22Rv1 (cell line): ENCODE measurements around the gene RIIAD1.

Experiments used
- H3K27ac ChIP-seq: fragments of 450-650 bp; 2 replicates; pipeline ENCODE4 v1.5.1; 2017
- ZFX ChIP-seq: fragments of 450-650 bp; IDR thresholded peaks from 2 replicates; pipeline ENCODE4 v1.6.1; 2017; ENCODE audit warnings: antibody characterized with exemption, borderline replicate concordance
- TF ChIP-seq, protein P1 (sequence below): fragments of 450-650 bp; IDR thresholded peaks from 2 replicates; pipeline ENCODE4 v1.5.1; 2017; ENCODE audit warnings: mild to moderate bottlenecking

The RIIAD1 gene

DNA sequence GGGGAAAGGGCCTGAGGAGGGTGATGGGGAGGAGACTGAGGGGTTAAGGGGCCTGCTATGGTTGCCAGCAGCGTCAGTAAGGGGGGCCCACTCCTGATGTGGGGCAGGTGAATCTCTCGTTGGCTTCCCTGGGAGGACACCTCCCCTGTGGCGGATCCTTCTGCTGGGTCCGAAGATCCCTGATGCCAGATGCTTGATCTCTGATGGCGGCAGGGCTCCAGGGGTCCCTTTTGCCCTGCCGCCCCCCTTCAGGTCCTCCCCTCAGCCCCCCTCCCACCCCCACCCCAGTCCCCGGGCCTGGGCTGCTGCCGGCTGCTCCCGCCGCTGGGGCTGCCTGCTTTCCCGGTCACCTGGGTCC is 4.9 kb upstream of the RIIAD1 start:
- TF ChIP-seq ZFX = no peak
- TF ChIP-seq, protein P1, sequence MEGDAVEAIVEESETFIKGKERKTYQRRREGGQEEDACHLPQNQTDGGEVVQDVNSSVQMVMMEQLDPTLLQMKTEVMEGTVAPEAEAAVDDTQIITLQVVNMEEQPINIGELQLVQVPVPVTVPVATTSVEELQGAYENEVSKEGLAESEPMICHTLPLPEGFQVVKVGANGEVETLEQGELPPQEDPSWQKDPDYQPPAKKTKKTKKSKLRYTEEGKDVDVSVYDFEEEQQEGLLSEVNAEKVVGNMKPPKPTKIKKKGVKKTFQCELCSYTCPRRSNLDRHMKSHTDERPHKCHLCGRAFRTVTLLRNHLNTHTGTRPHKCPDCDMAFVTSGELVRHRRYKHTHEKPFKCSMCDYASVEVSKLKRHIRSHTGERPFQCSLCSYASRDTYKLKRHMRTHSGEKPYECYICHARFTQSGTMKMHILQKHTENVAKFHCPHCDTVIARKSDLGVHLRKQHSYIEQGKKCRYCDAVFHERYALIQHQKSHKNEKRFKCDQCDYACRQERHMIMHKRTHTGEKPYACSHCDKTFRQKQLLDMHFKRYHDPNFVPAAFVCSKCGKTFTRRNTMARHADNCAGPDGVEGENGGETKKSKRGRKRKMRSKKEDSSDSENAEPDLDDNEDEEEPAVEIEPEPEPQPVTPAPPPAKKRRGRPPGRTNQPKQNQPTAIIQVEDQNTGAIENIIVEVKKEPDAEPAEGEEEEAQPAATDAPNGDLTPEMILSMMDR = no peak
- peak overlapping the region; percentile 59 for H3K27ac ChIP-seq

DNA sequence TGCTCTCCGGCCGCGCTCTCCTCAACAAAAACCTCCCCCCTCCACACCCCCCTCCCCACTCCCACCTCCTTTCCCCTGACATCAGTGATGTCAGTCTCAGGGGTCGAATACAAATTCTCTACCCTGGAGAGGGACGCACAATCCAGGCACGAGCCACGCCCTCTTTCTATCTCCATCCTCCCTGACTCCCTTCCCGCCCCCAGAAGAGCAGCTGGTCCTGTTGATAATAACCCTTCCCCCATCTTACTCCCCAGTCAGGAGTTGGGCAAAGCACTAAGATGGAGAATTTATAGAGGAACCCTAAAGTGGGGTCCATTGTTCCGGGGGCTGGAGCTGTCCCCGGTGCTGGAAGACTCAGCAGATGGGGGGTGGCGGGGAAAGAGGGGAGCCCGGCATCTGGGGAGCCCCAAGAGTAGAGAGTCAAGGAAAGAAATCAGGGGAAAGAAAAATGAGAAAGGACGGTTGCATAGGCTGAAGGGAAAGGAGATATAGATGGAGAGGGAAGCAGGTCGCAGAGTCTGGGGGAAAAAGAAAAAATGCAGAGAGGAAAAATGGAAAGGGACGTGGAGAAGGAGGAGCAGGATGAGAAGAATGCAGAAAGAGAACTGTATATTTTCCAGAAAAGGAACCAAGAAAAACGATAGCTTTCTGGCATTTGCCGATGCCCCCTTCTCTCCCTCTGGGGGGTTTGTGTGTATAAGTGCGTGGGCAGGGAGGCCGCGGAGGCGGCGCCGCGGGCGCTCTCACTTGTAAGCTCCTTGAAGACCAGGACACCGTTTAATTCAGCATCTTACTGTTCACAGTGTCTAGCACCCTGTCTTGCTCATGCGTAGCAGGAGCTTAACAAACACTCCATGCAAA is 4.3 kb upstream of the RIIAD1 start, which contains the start of gene CELF3:
CELF3 (minus strand) TSS at position 33 of the 861 bp plus-strand sequence. CDS start 783 bp downstream, outside the sequence.
- TF ChIP-seq ZFX = no peak
- TF ChIP-seq, protein P1 = no peak
- H3K27ac ChIP-seq = peak within 1 kb of the TSS; percentile 59

DNA sequence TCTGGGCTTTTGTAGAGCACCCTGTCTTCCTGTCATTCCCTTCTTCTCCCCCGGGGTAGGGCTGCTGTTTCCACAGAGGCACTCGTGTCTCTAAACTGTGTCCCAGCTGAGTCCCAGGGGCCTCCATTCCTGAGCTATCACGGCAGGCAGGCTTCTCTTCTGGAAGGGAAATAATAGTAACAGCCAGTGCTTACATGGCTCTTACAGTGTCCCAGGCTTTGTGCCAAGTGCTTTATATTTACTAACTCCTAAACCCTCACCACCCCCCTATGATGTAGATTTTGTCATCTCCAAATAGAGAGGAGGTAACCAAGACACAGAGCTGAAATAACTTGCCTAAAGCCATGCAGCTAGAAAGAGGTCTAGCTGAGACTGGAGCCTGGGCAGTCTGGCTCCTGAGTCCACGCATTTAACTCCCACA is 3.3 kb upstream of the RIIAD1 start:
- H3K27ac ChIP-seq = no peak overlapping the region
- no peak for TF ChIP-seq ZFX
- TF ChIP-seq, protein P1 = no peak

DNA sequence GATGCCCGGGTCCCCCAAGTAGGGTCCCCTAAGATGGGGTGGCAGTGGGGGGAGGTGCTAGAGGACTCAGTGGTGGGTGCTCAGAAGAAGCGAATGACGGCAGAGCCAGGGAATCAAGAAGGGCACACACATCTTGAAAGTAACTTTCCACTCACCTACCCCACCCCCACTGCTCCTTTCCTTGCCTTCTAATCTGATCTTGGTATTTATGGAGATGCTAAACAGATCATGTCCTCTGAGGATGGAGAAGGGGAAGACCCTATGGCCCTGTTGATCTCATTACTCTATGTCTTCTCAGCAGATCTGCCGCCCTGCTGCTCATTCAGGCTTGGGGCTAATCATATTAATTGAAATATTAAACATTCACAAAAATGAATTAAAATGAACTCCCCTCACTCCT is 2.7 kb upstream of the RIIAD1 start:
- no peak overlapping the region for H3K27ac ChIP-seq

DNA sequence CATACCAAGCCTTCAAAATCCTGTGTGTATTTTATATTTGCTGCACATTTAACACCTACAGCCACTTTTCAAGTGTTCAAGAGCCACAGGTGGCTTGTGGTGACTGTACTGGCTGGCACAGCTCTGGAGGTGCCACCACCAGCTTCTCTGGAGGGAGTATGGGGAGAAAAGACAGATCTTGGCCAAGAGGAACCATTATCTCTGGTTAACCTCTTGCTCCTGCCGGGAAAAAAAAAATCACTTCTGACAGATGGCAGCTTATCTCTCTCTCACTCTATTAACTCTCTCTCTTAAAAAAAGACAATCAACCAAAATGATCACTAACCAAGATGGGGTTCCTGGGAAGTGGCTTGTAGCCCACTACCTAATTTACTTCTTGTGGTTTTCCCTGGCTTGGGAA is 1.2 kb upstream of the RIIAD1 start:
- no peak overlapping the region for H3K27ac ChIP-seq
- no peak for TF ChIP-seq ZFX
- TF ChIP-seq, protein P1 = no peak

More for the DNA sequence above, 2.7 kb upstream of the RIIAD1 start:
- TF ChIP-seq, protein P1 = no peak
- no peak for TF ChIP-seq ZFX

DNA sequence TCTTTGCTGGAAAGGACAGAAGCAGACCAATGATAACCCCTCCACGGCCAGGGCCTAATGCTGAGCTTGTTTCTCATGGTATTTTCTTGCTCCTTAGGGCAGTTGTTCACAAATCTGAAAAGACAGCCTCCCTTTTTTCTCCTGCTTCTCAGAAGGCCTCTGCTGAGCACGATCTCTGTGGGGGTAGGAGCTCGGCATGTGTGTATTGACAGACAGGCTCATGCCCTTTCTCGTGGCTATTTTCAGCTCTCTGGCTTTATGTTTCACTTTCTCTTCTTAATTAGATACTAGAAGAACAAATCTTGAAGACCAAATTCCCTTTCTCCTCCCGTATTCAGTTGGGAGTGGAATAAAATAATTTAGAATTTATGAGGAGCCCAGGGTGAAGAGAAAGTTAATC is 768 bp upstream of the RIIAD1 start:
- TF ChIP-seq ZFX = no peak
- TF ChIP-seq, protein P1 = no peak
- no peak overlapping the region for H3K27ac ChIP-seq

DNA sequence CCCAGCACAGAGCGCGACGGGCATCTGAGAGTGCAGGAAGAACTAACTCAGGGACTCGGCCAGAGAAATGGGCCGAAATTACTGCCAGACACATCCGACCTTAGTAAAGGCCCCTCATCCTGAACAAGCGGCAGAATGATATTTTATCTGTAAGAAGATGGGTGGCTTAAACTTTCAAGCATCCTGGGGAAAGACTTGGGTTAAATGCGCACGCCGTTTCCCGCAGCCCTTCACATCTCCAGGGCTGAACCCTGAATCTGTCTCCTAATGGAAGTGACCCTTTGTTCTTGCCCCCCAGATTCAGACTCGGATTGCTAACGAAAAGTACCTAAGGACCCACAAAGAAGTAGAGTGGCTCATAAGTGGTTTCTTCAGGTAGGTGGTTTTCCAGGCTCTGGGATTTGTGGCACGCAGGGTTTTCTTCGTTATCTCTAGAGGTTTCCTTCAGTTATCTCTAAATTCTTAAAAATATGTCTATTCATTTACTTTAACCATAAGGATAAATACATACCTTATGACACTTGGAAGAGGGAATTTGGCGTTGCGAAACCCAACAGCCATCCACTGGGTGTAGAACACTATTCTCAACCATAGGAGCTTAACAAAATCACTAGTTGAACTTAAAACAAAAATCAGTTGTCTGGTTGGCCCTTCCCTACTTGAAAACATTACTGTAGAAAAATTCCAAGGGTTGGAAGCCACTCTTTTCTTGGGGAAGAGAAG is 627 bp downstream of the RIIAD1 start:
- TF ChIP-seq ZFX = no peak
- TF ChIP-seq, protein P1 = no peak
- no peak overlapping the region for H3K27ac ChIP-seq
